OCI-LY3 (cell line): ENCODE measurements around the gene UNC5B.

Experiments
- CTCF ChIP-seq: fragments of 200-600, 300-600 bp; sonication (generic); IDR thresholded peaks from 2 replicates; pipeline ENCODE4 v1.5.1; 2014; ENCODE audit warnings: antibody characterized with exemption, low read length, low read depth
- EZH2phosphoT487 ChIP-seq: fragments of 200-600 bp; shearing (Covaris generic); IDR thresholded peaks from 2 replicates; pipeline ENCODE4 v1.6.1; 2018; ENCODE audit warnings: antibody characterized with exemption, mixed run types, low read depth

GRCh38 chr10:71270301-71271220, 58.2 kb downstream of the UNC5B start:
- TF ChIP-seq CTCF, result peak; percentile 60
- TF ChIP-seq EZH2phosphoT487, result no peak
